Right atrium auricular region (tissue), 2 donors: Measurements from ENCODE around the gene SPOCK2. TPM values are rescaled to one million over a fixed set of nuclear protein-coding genes. Genes with fewer than 3 reads are reported as not detected.
A peak's percentile ranks its signal among the peaks of the same experiment; 100 is the strongest.

Experiments used
- DNase-seq: peaks from one replicate; pipeline ENCODE4 v3.0.0-alpha.2; 2019; ENCODE audit warnings: low spot score
- H3K27ac ChIP-seq, 2 donors: fragments of 200-600 bp; sonication (generic); 1 replicate in 1 of 2; 2 replicates in 1 of 2; pipeline ENCODE4 v1.5.1; 2016 to 2019
- H3K27me3 ChIP-seq, 2 donors: fragments of 200-600 bp; sonication (generic); one replicate each; pipeline versions ENCODE4 v1.5.1 to v1.6.0; 2017 to 2019
- H3K36me3 ChIP-seq: fragments of 200-600 bp; sonication (generic); one replicate; pipeline ENCODE4 v1.5.1; 2016
- H3K4me1 ChIP-seq, 2 donors: fragments of 200-600 bp; sonication (generic); one replicate each; pipeline versions ENCODE4 v1.5.1 to v1.6.0; 2017 to 2019
- H3K4me3 ChIP-seq, 2 donors: fragments of 200-600 bp; sonication (generic); 1 replicate in 1 of 2; 2 replicates in 1 of 2; pipeline ENCODE4 v1.5.1; 2017 to 2019; ENCODE audit warnings: mild to moderate bottlenecking in 1 of 2, moderate library complexity in 1 of 2
- H3K9me3 ChIP-seq, 2 donors: fragments of 200-600 bp; sonication (generic); one replicate each; pipeline ENCODE4 v1.5.1; 2019
- CTCF ChIP-seq, 2 donors: fragments of 200-600 bp; sonication (generic); IDR thresholded peaks; one replicate each; pipeline ENCODE4 v1.5.1; 2019; ENCODE audit warnings: antibody characterized with exemption in 2 of 2
- total RNA-seq, 2 donors: library from RNA; depleted of rRNA; stranded (reverse); fragments of >200 nt; gene quantifications; one replicate each; pipeline ENCODE4 v1.1.0, GENCODE V29; 2016

The SPOCK2 gene
- total RNA-seq, 2 donors from 2014 or later, result 19.3 to 19.8 TPM

GRCh38 chr10:72010234-72010973 lies 77.9 kb downstream of the SPOCK2 start:
- no peak for DNase-seq
- no peaks in the 10 kb centered on the region for H3K9me3 ChIP-seq
- no peaks in the 10 kb centered on the region for H3K27me3 ChIP-seq
- H3K4me3 ChIP-seq, result no peak overlapping the region
- H3K27ac ChIP-seq, result peak overlapping the region; percentile 81 to 95
- H3K4me1 ChIP-seq, result peaks cover 0 to 77% of the 10 kb centered on the region in 2 donors
- H3K36me3 ChIP-seq, result peaks cover 33% of the 10 kb centered on the region
- TF ChIP-seq CTCF (IDR thresholded peaks at IDR 0.05), result no peak

GRCh38 chr10:72009425-72010081 lies 78.8 kb downstream of the SPOCK2 start:
- peaks cover 0 to 69% of the 10 kb centered on the region in 2 donors for H3K4me1 ChIP-seq
- peaks cover 33% of the 10 kb centered on the region for H3K36me3 ChIP-seq

GRCh38 chr10:72009051-72009424 lies 79.3 kb downstream of the SPOCK2 start:
- peaks cover 33% of the 10 kb centered on the region for H3K36me3 ChIP-seq
- no peaks in the 10 kb centered on the region for H3K27me3 ChIP-seq
- DNase-seq, result no peak
- peaks cover 0 to 64% of the 10 kb centered on the region in 2 donors for H3K4me1 ChIP-seq
- H3K4me3 ChIP-seq, result no peak overlapping the region
- TF ChIP-seq CTCF (IDR thresholded peaks at IDR 0.05), result no peak
- no peaks in the 10 kb centered on the region for H3K9me3 ChIP-seq
- peak overlapping the region; percentile 81 to 95 for H3K27ac ChIP-seq

More at GRCh38 chr10:72009425-72010081, 78.8 kb downstream of the SPOCK2 start:
- no peak for TF ChIP-seq CTCF (IDR thresholded peaks at IDR 0.05)
- Histone ChIP-seq H3K27ac (peak overlapping the region; percentile 81 to 95), H3K4me3 (no peak overlapping the region), H3K9me3 (no peaks in the 10 kb centered on the region), H3K27me3 (no peaks in the 10 kb centered on the region)
- DNase-seq, result peak; percentile 94

Other genes starting within 250 kb of the SPOCK2 start
- gene PSAP, start 237.3 kb downstream of the SPOCK2 start, total RNA-seq, result 1,000 to 10,000 TPM; 1,145 to 1,486 TPM
- gene CHST3, start 124.2 kb downstream of the SPOCK2 start, total RNA-seq, result 10 to 100 TPM; 21.3 to 45.4 TPM
- 100 to 1,000 TPM; 139 to 163 TPM for gene ANAPC16, start 127.5 kb upstream of the SPOCK2 start, total RNA-seq
- 10 to 100 TPM; 27.2 to 37.0 TPM for gene ASCC1, start 127.7 kb upstream of the SPOCK2 start, total RNA-seq
- 100 to 1,000 TPM; 100 to 136 TPM for gene DDIT4, start 185.4 kb upstream of the SPOCK2 start, total RNA-seq